Cardiac fibroblast (primary cell): ENCODE results near the gene AUH.

ENCODE experiments used
- DNase-seq, 2 donors: peaks; one replicate each; pipeline versions ENCODE4 v3.0.0 to v3.0.0-alpha.2; 2010; ENCODE audit warnings: low read depth in 2 of 2
- H3K4me3 ChIP-seq, 2 donors: replicated peaks in 1 of 2; 1 replicate in 1 of 2; 2 replicates in 1 of 2; pipeline ENCODE4 v1.5.1; 2011; ENCODE audit warnings: low read depth in 2 of 2, low read length in 2 of 2, mild to moderate bottlenecking in 2 of 2, moderate library complexity in 1 of 2
- CTCF ChIP-seq: IDR thresholded peaks from one replicate; pipeline ENCODE4 v1.5.1; 2011; ENCODE audit warnings: low read depth, mild to moderate bottlenecking, low read length, inconsistent platforms

AUH gene

GRCh38 chr9:91212596-91213243 is 149.0 kb downstream of the AUH start:
- TF ChIP-seq CTCF: no peak
- no peak overlapping the region for H3K4me3 ChIP-seq
- DNase-seq: no peak

- no peak overlapping the region for H3K4me3 ChIP-seq
- DNase-seq: no peak
- no peak for TF ChIP-seq CTCF
These were observed 149.8 kb downstream of the AUH start for GRCh38 chr9:91211919-91212318.

GRCh38 chr9:91211414-91211813 is 150.3 kb downstream of the AUH start:
- DNase-seq: no peak
- H3K4me3 ChIP-seq: no peak overlapping the region
- TF ChIP-seq CTCF: no peak

- no peak for TF ChIP-seq CTCF
- DNase-seq: no peak
These were observed 151.4 kb downstream of the AUH start for GRCh38 chr9:91210318-91210717.

GRCh38 chr9:91208837-91209236 is 152.9 kb downstream of the AUH start:
- TF ChIP-seq CTCF: no peak
- DNase-seq: no peak
- H3K4me3 ChIP-seq: no peak overlapping the region

More at GRCh38 chr9:91210318-91210717, 151.4 kb downstream of the AUH start:
- H3K4me3 ChIP-seq: no peak overlapping the region

GRCh38 chr9:91208419-91208745 is 153.3 kb downstream of the AUH start:
- TF ChIP-seq CTCF: no peak
- H3K4me3 ChIP-seq: no peak overlapping the region
- DNase-seq: no peak
